OCI-M2 (cell line): ENCODE data around the gene ZNF541.

ENCODE experiments used
- DNase-seq: peaks from one replicate; lab custom pipeline; 2025; ENCODE audit not compliant: unreplicated experiment; lab: John Stamatoyannopoulos, UW

Gene ZNF541

DNA sequence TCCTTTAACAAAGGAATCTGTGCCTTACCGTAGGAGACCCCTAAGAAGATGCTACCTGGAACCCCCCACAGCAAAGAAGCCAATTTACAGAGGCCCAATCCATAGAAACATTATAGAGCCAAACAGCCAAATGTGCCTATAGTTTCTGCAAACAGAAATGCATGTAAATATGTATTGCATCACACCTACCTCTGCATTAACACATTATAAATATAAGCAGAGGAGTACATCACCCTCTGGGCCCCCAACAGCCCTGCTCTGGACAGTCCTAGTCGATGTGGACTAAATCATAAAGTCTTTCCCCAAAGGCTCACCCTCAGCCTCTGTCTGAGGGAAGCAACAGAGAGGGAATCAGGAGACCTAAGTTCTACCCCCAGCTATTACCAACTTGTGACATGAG is 25.7 kb downstream of the ZNF541 start:
- DNase-seq, result no peak

DNA sequence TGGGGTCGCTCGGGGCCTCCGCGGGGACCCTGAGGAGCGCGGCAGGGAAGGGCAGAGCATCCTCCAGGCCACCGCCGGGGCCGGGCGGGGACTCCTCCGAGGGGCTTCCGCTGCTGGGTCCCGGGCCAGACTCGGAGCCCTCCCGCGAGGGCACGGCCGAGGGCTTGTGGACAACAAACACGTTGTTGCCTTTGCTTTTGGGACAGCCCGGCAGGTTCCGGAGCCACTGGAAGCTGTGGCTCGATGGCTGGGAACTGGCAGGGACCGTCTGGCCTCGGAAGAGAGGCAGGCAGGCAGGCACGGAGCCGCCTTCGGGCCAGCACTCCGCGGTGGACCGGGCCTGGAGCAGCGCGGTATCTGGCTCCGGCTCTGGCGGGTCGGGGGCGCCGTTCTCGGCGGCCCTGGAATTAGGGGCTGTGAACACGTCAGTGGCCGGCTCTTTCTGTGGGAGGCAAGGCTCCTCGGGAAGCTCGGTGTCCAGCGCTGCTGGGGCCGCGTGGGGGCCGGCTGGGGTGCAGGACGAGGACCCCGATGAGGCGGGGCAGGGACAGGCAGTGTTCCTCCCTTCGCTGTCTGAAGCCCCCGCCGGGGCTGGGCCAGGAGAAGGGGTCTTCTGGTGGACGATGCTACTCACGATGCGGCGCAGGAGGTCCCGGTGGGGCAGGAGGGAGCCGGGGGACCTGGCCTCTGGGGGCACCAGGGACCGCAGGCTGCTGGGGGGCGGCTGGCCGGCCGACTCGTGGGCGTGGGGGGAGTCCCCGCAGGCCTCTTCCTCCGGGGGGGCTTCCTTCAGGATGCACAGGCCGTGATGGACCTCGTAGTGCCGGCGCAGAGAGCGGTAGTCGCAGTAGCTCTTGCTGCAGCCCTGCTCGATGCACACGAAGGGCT is 27.6 kb downstream of the ZNF541 start:
- DNase-seq, result no peak

DNA sequence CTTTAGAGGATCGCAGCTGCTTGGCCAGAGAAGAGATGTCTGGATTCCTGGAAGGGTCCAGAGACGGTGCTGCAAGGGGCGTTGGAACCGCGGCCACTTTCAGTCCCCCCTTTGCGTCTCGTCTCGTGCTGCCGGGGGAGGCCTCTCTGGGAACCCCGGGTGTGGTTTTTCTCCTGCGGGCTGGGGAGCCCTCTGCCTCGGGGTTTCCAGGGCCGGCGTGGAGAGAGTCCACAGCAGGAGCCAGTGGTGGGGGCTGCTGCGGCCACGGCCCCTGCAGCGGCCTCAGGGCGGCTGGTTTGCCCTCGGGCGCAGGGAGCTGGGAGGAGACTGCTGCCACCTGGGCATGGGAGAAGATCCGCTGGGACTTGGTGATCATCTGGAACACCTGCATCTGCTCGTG is 28.5 kb downstream of the ZNF541 start:
- DNase-seq, result no peak

DNA sequence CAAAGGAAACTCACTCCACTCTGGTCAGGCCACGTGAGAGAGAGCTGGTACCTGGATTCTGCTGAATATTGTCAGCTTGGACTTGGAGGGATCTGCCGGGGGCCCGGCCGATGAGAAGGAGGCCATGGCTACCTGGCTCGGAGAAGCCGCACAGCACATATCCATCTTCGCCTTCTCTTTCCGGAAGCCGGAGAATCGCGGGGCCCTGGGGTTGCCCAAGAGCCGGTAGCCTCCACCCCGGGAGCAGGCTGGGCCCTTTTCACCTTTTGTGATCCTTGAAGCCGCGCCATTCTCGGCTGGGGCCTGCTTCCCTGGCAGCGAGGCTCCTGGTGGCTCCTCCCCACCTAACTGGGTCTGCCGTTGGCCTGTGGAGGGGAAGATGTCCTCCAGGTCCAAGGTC is 28.9 kb downstream of the ZNF541 start:
- no peak for DNase-seq

DNA sequence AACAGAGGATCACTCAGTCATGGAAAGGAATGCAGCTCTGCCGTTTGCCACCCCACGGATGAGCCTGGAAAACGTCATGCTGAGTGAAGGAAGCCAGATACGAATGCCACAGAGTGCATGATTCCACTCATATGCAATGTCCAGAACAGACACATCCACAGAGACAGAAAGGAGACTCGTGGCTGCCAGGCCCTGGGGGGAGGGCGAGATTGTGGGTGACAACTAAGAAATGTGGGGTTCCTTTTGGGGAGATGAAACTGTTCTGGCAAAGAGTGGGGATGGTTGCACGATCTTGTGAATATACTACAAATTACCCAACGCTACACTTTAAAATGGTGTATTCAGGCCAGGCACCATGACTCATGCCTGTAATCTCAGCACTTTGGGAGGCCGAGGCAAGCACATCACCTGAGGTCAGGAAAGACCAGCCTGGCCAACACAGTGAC is 30.9 kb downstream of the ZNF541 start:
- no peak for DNase-seq

DNA sequence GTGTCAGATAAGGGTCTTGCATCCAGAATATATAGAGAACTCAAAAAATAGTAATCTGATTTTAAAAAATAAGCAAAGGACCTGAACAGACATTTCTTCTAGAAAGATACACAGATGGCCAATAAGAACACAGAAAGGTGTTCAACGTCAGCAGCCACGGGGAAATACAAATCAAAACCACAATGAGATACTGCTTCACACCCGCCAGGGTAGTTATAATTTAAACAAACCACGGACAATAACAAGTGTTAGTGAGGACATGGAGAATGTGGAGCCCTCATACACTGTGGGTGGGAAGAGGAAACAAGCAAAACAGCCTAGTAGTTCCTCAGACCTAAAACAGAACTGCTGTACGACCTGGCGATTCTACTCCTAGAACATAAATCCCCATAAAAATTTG is 31.4 kb downstream of the ZNF541 start:
- no peak for DNase-seq

DNA sequence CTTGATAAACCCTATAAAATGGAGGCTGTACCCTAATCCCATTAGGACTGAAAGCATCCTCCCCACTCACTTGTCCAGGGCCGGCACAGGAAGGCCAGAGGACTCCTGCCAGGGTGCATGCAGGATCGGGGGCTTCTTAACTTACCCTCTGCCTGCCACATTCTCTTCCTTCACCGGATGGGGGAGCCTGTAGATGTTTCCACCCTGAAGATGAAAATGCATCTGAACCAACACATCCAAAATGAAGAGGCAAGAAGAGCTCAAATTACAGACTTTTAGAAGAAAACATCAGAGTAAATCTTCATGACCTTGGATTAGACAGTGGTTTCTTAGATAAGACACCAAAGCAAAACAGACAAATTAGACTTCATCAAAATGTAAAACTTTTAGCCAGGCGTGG is 32.2 kb downstream of the ZNF541 start:
- DNase-seq, result no peak

DNA sequence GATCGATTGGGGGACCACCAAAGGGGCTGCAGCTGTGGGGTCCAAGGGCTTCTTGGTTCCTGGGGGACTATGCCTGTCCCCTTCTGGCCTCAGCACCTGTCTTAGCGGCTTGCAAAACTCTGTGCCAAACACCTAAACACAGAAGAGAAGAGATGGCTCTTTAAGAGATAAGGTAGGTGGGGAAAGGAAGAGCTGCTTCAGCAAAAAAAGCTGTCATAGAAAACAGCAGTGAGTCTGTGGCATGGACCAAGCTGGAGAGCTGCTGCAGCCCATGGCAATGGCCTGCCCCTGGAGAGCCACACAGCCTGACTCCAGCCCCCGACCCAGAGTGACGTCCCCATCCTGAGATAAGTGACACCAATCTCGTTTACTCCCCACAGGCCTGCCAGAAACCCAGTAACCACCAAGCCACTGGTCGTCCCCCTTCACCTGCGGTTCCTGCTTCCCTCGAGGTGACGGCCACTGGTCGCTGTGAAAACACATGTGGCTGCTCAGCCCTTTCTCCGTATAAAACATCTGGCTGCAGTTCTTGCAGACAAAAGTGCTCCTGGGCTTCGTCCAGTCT is 33.1 kb downstream of the ZNF541 start:
- DNase-seq, result no peak

DNA sequence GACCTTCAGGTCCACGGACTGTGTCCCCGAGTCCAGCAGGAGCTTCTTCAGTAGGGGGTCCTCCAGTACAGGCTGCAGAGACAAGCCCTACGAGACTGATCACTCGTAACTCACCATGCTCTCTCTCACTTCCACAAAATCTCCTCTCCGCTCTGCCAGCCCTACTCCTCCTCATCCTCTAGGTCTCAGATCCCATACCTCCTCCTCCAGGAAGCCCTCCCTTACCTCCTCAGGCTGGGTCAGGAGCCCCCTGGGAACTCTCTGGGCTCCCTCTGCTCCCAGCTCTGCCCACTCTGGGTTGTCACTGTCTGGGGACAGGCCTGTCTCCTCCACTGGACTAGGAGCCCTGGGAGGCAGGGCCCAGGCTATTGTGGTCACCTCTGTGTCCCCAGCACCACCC is 34.1 kb downstream of the ZNF541 start:
- DNase-seq, result no peak

DNA sequence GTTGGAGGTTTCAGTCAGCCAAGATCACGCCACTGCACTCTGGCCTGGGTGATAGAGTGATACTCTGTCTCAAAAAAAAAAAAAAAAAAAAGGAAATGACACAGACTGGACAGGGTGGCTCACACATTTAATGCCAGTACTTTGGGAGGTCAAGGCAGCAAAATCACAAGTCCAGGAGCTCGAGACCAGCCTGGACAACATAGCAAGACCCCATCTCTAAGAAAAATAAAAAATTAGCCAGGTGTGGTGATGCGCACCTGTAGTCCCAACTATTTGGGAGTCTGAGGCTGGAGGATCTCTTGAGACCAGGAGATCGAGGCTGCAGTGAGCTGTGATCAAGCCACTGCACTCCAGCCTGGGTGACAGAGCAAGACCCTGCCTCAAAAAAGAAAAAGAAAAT is 35.5 kb downstream of the ZNF541 start:
- no peak for DNase-seq

DNA sequence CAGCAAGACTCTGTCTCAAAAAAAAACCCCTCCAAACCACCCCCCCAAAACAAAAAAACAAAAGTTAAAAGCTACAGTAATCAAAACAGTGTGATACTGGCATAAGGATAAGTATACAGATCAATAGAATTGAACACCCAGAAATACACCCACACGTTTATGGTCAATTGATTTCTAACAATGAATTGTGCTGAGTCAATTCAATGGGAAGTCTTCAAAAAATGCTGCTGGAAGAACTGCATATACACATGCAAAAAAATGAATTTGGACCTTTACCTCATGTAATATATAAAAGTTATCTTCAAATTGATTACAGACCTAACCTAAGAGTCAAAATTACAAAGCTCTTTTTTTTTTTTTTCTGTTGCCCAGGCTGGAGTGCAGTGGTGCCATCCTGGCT is 38.3 kb downstream of the ZNF541 start:
- no peak for DNase-seq

DNA sequence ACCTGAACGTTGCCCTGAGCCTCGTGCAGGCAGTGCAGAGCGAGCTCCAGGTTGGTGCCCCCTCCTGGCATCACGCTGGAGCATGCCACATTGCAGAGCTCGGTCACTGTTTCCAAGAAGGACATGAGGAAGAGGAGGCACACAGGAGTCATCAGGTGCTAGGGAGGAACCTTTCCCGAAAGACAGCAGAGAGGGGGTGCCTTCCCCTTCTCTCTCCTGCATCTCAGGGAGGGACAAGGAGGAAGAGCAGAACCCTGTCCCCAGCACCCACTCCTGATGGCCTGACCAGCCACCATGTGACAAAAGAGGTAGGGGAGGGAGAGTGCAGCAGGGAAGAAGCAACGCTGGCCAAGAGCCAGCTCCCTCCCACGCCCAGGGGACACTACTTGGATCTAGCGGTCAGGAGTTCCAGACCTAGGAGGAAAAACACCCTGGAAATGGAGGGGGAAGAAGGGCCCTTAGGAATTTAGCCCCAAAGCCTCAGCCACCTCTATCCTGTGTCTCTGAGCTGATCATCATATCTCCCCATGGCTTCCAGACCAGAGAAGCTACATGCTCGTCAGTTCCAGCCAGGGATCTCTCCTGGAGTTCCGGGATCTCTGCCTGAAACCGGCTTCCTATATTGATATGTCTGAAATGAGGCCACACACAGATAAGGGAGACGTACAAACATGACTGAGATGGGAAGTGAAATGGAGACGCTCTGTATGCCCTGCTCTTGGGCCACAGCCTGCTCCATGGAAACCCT is 41.1 kb downstream of the ZNF541 start:
- no peak for DNase-seq

DNA sequence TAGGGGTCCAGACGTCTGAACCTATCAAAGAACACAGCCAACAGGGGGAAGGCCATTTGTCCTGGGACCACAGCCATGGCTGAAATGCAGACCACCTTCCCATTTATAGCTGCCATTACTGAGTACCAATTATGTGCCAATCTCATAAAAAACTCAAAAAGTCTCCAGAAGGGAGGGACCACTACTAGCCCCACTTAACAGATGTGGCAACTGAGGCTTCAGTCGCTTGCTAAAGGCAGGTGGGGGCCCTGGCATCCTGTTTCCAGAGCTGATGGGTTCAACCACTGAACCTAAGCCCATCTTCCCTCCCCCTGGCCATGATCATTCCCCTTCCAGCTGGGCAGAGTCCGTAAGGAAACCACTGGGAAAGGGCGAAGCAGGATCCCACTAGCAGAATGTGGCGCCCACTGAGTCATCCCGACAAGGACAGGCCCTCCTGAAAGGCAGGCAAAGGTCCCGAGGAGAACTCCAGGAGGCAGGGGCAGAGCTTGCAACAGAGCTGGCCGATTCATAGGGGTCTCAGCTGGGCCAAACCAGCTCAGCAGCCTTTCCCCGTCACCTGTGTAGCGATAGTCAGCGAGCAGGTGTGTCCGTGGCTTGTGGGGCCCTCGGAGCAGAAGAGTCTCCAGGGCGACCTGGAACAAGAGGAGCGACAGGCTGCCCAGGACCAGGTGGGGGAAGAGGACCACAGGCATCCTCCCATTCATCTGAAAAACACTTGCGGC is 43.8 kb downstream of the ZNF541 start:
- DNase-seq, result no peak

DNA sequence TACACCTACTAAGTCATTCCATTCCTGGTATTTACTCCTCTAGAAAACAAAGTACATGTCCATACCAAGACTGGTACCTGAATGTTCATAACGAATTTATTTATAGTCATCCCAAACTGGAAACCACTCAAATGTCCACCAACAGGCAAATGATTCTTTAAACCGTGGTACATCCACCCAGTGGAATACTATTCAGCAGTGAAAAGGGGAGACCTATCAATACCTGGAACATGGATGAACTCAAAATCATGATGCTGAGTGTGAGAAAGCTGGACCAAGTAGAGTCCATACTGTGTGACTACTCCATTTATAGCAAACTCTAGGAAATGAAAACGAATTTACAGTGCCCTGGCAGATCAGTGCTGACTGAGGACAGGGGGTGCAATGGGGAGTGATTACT is 46.1 kb downstream of the ZNF541 start:
- DNase-seq, result no peak

DNA sequence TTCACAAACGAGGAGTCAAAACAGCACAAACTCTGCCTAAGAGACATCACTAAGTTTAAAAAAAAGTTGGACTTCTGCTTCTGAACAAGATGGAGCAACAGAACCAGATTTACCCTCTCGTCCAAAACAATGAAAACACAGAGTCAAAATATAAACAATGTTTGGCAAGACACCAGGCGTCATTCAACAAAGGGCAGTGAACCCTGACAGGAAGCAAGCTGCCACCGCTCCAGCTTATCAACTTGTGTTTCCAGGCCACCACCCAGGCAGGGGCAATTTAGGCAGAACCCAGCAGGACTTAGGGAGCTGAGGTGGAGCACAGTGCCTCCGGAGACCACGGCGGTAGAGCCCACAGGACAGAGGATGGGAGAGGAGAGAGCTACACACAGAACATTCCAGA is 49.5 kb downstream of the ZNF541 start:
- DNase-seq, result no peak
